ENCODE measurements around the gene TGFBR3L. TPM values are rescaled to one million over a fixed set of nuclear protein-coding genes. Genes with fewer than 3 reads are reported as not detected.
"Not testable (repeated sequence)": the region's sequence is repeated elsewhere in the genome, so short reads cannot be mapped to it uniquely, and the experiment has no call there.

The TGFBR3L gene
- total RNA-seq, 1 experiment from 2014 or later: 2.9 TPM

GRCh38 chr19:7959211-7959610 lies 44.6 kb downstream of the TGFBR3L start:
- DNase-seq (ENCODE audit: low read depth): no peak

- DNase-seq (ENCODE audit: low read depth): not testable (repeated sequence)
Observed at GRCh38 chr19:7961082-7961481, 46.5 kb downstream of the TGFBR3L start.

- DNase-seq (ENCODE audit: low read depth): no peak
Observed at GRCh38 chr19:7961920-7962626, 47.4 kb downstream of the TGFBR3L start.

GRCh38 chr19:7962644-7963268 lies 48.1 kb downstream of the TGFBR3L start:
- no peak for DNase-seq (ENCODE audit: low read depth)

- no peak for DNase-seq (ENCODE audit: low read depth)
Observed at GRCh38 chr19:7963566-7963965, 48.9 kb downstream of the TGFBR3L start.

- DNase-seq (ENCODE audit: low read depth): no peak
Observed at GRCh38 chr19:7965259-7965841, 50.7 kb downstream of the TGFBR3L start.

- no peak for DNase-seq (ENCODE audit: low read depth)
Observed at GRCh38 chr19:7965921-7966665, 51.5 kb downstream of the TGFBR3L start.

GRCh38 chr19:7968008-7968795 lies 53.6 kb downstream of the TGFBR3L start:
- DNase-seq (ENCODE audit: low read depth): no peak

Other genes starting within 250 kb of the TGFBR3L start
- not detected in 2 replicates for gene RETN, start 245.8 kb upstream of the TGFBR3L start, total RNA-seq (2014; rRNA removed; shearing (Covaris generic))
- not detected in 2 replicates for gene MCEMP1, start 237.7 kb upstream of the TGFBR3L start, total RNA-seq (2014; rRNA removed; shearing (Covaris generic))
- 89.9 and 101 TPM in 2 replicates for gene TRAPPC5, start 234.0 kb upstream of the TGFBR3L start, total RNA-seq (2014; rRNA removed; shearing (Covaris generic))
- gene FCER2, start 212.7 kb upstream of the TGFBR3L start, total RNA-seq (2014; rRNA removed; shearing (Covaris generic)): not detected in 2 replicates
- not detected in 2 replicates for gene CLEC4G, start 182.7 kb upstream of the TGFBR3L start, total RNA-seq (2014; rRNA removed; shearing (Covaris generic))
- not detected in 2 replicates for gene CD209, start 167.3 kb upstream of the TGFBR3L start, total RNA-seq (2014; rRNA removed; shearing (Covaris generic))
- gene CLEC4M, start 151.6 kb upstream of the TGFBR3L start, total RNA-seq (2014; rRNA removed; shearing (Covaris generic)): not detected in 2 replicates
- gene EVI5L, start 84.6 kb upstream of the TGFBR3L start, total RNA-seq (2014; rRNA removed; shearing (Covaris generic)): 20.7 and 29.2 TPM in 2 replicates
- not detected in 2 replicates for gene PRR36, start 40.4 kb upstream of the TGFBR3L start, total RNA-seq (2014; rRNA removed; shearing (Covaris generic))
- 7.6 and 15.2 TPM in 2 replicates for gene LRRC8E, start 26.3 kb upstream of the TGFBR3L start, total RNA-seq (2014; rRNA removed; shearing (Covaris generic))
- gene MAP2K7, start 11.0 kb upstream of the TGFBR3L start, total RNA-seq (2014; rRNA removed; shearing (Covaris generic)): 6.8 and 8.3 TPM in 2 replicates
- 16.0 and 16.1 TPM in 2 replicates for gene SNAPC2, start 5.5 kb downstream of the TGFBR3L start, total RNA-seq (2014; rRNA removed; shearing (Covaris generic))
- 6.7 and 10.1 TPM in 2 replicates for gene CTXN1, start 11.3 kb downstream of the TGFBR3L start, total RNA-seq (2014; rRNA removed; shearing (Covaris generic))
- 41.4 and 57.6 TPM in 2 replicates for gene TIMM44, start 28.8 kb downstream of the TGFBR3L start, total RNA-seq (2014; rRNA removed; shearing (Covaris generic))
- gene ELAVL1, start 90.8 kb downstream of the TGFBR3L start, total RNA-seq (2014; rRNA removed; shearing (Covaris generic)): 57.5 and 75.3 TPM in 2 replicates
- not detected in 2 replicates for gene CCL25, start 137.9 kb downstream of the TGFBR3L start, total RNA-seq (2014; rRNA removed; shearing (Covaris generic))
- gene FBN3, start 234.8 kb downstream of the TGFBR3L start, total RNA-seq (2014; rRNA removed; shearing (Covaris generic)): not detected in 2 replicates

Data from M059J (cell line).